ENCODE data around the gene PER1. TPM values are rescaled to one million over a fixed set of nuclear protein-coding genes. Genes with fewer than 3 reads are reported as not detected.

PER1 gene
- total and polyA plus RNA-seq, 10 of the 15 experiments (the other 5 are each of a cell fraction or from before 2014, with no cell fraction given) = 0.02 to 25.1 (median 5.4) TPM

- TF ChIP-seq ASH2L (IDR thresholded peaks at IDR 0.05; ENCODE audit: borderline replicate concordance, low read depth) = no peak
- TF ChIP-seq JUNB (IDR thresholded peaks at IDR 0.05) = no peak
- TF ChIP-seq ZBTB4 (CRISPR knock-in tag; IDR thresholded peaks at IDR 0.05) = no peak
- TF ChIP-seq NR2C2 (IDR thresholded peaks at IDR 0.05; ENCODE audit: borderline replicate concordance, control insufficient read depth, insufficient read length, low read depth) = no peak
- no peak for TF ChIP-seq PAX8 (IDR thresholded peaks at IDR 0.05)
- TF ChIP-seq NRF1 (conservative IDR thresholded peaks at IDR 0.05; ENCODE audit: low read depth, low read length) = no peak
- no peak for TF ChIP-seq ZBTB11 (CRISPR knock-in tag; IDR thresholded peaks at IDR 0.05)
- no peak for TF ChIP-seq WRNIP1 (IDR thresholded peaks at IDR 0.05; ENCODE audit: borderline replicate concordance, low read depth, low read length)
- TF ChIP-seq GATAD2B (conservative IDR thresholded peaks at IDR 0.05; ENCODE audit: low read depth) = 0 out of 2 replicates have a peak, but pooled peaks have one; percentile 7
- no peak for TF ChIP-seq PBX3 (IDR thresholded peaks at IDR 0.05; ENCODE audit: insufficient replicate concordance, low read depth, low read length)
- TF ChIP-seq SMAD5 (IDR thresholded peaks at IDR 0.05; ENCODE audit: low read depth) = no peak
- TF ChIP-seq CREM (IDR thresholded peaks at IDR 0.05; ENCODE audit: low read depth) = peak; percentile 33; the same call in 1 of the 2 replicates
- peak; percentile 72 for TF ChIP-seq TAF1 (IDR thresholded peaks at IDR 0.05; ENCODE audit: borderline replicate concordance, low read depth, low read length)
- no peak for TF ChIP-seq CBX5 (IDR thresholded peaks at IDR 0.05; ENCODE audit: low read depth)
- no peak for TF ChIP-seq JUND (IDR thresholded peaks at IDR 0.05; ENCODE audit: low read depth, low read length)
- no peak for TF ChIP-seq BRCA1 (IDR thresholded peaks at IDR 0.05; ENCODE audit: low read depth, low read length)
- no peak for TF ChIP-seq HSF1 (IDR thresholded peaks at IDR 0.05; ENCODE audit: low read depth, low read length)
- no peak for TF ChIP-seq SMARCA5 (IDR thresholded peaks at IDR 0.05)
- no peak for TF ChIP-seq BCL11A (IDR thresholded peaks at IDR 0.05; ENCODE audit: low read depth, low read length)
- TF ChIP-seq TBL1XR1 (IDR thresholded peaks at IDR 0.05; ENCODE audit: low read depth, low read length) = no peak
- TF ChIP-seq MXI1 (IDR thresholded peaks at IDR 0.05; ENCODE audit: low read depth, low read length) = peak; percentile 91
- TF ChIP-seq POLR2AphosphoS5 (IDR thresholded peaks at IDR 0.05; ENCODE audit: low read length) = peak; percentile 94
Observed at GRCh38 chr17:8152112-8152775, at the start of gene PER1 (continued).
